ENCODE measurements around the gene GLI1. TPM values are rescaled to one million over a fixed set of nuclear protein-coding genes. Genes with fewer than 3 reads are reported as not detected.

Gene GLI1
- polyA plus RNA-seq, 1 donor (not counting 4 experiments of a cell fraction or from before 2014, with no cell fraction given): 1.0 TPM

- DNase-seq (ENCODE audit: low read depth, low spot score) (no peak), FAIRE-seq (no peak)
- Histone ChIP-seq H3K9ac (ENCODE audit: control insufficient read depth, extremely low read depth, insufficient read depth, low read length) (no peak overlapping the region), H3K9me1 (ENCODE audit: control insufficient read depth, extremely low read depth, insufficient read depth, low read length) (no peaks in the 10 kb centered on the region), H2AFZ (ENCODE audit: control insufficient read depth, low read length) (no peak overlapping the region), H3K27ac (ENCODE audit: control insufficient read depth, insufficient read depth, low read length) (no peak overlapping the region), H3K79me2 (ENCODE audit: control insufficient read depth, insufficient read depth, low read length) (no peaks in the 10 kb centered on the region), H3K4me2 (ENCODE audit: control insufficient read depth, extremely low read depth, insufficient read depth, low read depth, low read length) (no peak overlapping the region), H3K36me3 (ENCODE audit: control insufficient read depth in 2 of 2, extremely low read depth in 1 of 2, insufficient read depth in 2 of 2, low read length in 2 of 2) (no peaks in the 10 kb centered on the region), H3K4me3 (ENCODE audit: control insufficient read depth in 2 of 3, extremely low read depth in 1 of 3, insufficient read depth in 2 of 3, low read depth in 1 of 3, low read length in 3 of 3) (no peak overlapping the region), H3K9me3 (ENCODE audit: control insufficient read depth, low read depth, low read length) (no peaks in the 10 kb centered on the region), H4K20me1 (ENCODE audit: control insufficient read depth, extremely low read depth, insufficient read depth, low read length) (no peaks in the 10 kb centered on the region), H3K4me1 (ENCODE audit: control insufficient read depth, extremely low read depth, insufficient read depth, low read length) (no peaks in the 10 kb centered on the region), H3K27me3 (ENCODE audit: control insufficient read depth, extremely low read depth, insufficient read depth, low read length) (peaks cover 30% of the 10 kb centered on the region)
- dilution Hi-C loops (cut with MboI; ENCODE audit: extremely low pct_ligation_motif_present, low sequenced_read_pairs): no loop called here
- TF ChIP-seq EZH2 (IDR thresholded peaks at IDR 0.05; ENCODE audit: low read length): no peak
- TF ChIP-seq, protein P1, sequence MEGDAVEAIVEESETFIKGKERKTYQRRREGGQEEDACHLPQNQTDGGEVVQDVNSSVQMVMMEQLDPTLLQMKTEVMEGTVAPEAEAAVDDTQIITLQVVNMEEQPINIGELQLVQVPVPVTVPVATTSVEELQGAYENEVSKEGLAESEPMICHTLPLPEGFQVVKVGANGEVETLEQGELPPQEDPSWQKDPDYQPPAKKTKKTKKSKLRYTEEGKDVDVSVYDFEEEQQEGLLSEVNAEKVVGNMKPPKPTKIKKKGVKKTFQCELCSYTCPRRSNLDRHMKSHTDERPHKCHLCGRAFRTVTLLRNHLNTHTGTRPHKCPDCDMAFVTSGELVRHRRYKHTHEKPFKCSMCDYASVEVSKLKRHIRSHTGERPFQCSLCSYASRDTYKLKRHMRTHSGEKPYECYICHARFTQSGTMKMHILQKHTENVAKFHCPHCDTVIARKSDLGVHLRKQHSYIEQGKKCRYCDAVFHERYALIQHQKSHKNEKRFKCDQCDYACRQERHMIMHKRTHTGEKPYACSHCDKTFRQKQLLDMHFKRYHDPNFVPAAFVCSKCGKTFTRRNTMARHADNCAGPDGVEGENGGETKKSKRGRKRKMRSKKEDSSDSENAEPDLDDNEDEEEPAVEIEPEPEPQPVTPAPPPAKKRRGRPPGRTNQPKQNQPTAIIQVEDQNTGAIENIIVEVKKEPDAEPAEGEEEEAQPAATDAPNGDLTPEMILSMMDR (optimal IDR thresholded peaks at IDR 0.05 in 1 of 3, IDR thresholded peaks at IDR 0.05 in 1 of 3, conservative IDR thresholded peaks at IDR 0.05 in 1 of 3; ENCODE audit: extremely low read depth in 1 of 3, insufficient read depth in 2 of 3, low read length in 3 of 3): no peak
Measured at GRCh38 chr12:57481671-57482070, 22.1 kb downstream of the GLI1 start.

GRCh38 chr12:57483466-57483865 lies 23.9 kb downstream of the GLI1 start:
- no peaks in the 10 kb centered on the region for H3K9me3 ChIP-seq (ENCODE audit: control insufficient read depth, low read depth, low read length)
- FAIRE-seq (no peak), DNase-seq (ENCODE audit: low read depth, low spot score) (no peak)
- H3K36me3 ChIP-seq (ENCODE audit: control insufficient read depth in 2 of 2, extremely low read depth in 1 of 2, insufficient read depth in 2 of 2, low read length in 2 of 2): no peaks in the 10 kb centered on the region
- H3K79me2 ChIP-seq (ENCODE audit: control insufficient read depth, insufficient read depth, low read length): peaks cover 6% of the 10 kb centered on the region
- no peak overlapping the region for H3K27ac ChIP-seq (ENCODE audit: control insufficient read depth, insufficient read depth, low read length)
- H3K4me2 ChIP-seq (ENCODE audit: control insufficient read depth, extremely low read depth, insufficient read depth, low read depth, low read length): no peak overlapping the region
- H2AFZ ChIP-seq (ENCODE audit: control insufficient read depth, low read length): no peak overlapping the region
- H4K20me1 ChIP-seq (ENCODE audit: control insufficient read depth, extremely low read depth, insufficient read depth, low read length): no peaks in the 10 kb centered on the region
- H3K4me1 ChIP-seq (ENCODE audit: control insufficient read depth, extremely low read depth, insufficient read depth, low read length): no peaks in the 10 kb centered on the region
- TF ChIP-seq, protein P1 (optimal IDR thresholded peaks at IDR 0.05 in 1 of 3, IDR thresholded peaks at IDR 0.05 in 1 of 3, conservative IDR thresholded peaks at IDR 0.05 in 1 of 3; ENCODE audit: extremely low read depth in 1 of 3, insufficient read depth in 2 of 3, low read length in 3 of 3): no peak
- no peak for TF ChIP-seq EZH2 (IDR thresholded peaks at IDR 0.05; ENCODE audit: low read length)
- no peaks in the 10 kb centered on the region for H3K9me1 ChIP-seq (ENCODE audit: control insufficient read depth, extremely low read depth, insufficient read depth, low read length)
- dilution Hi-C loops (cut with MboI; ENCODE audit: extremely low pct_ligation_motif_present, low sequenced_read_pairs): no loop called here
- H3K9ac ChIP-seq (ENCODE audit: control insufficient read depth, extremely low read depth, insufficient read depth, low read length): no peak overlapping the region
- peaks cover 13% of the 10 kb centered on the region for H3K27me3 ChIP-seq (ENCODE audit: control insufficient read depth, extremely low read depth, insufficient read depth, low read length)
- no peak overlapping the region for H3K4me3 ChIP-seq (ENCODE audit: control insufficient read depth in 2 of 3, extremely low read depth in 1 of 3, insufficient read depth in 2 of 3, low read depth in 1 of 3, low read length in 3 of 3)
